ENCODE measurements around the gene AIP. TPM values are rescaled to one million over a fixed set of nuclear protein-coding genes. Genes with fewer than 3 reads are reported as not detected.
"Not testable (repeated sequence)": the region's sequence is repeated elsewhere in the genome, so short reads cannot be mapped to it uniquely, and the experiment has no call there.

Gene AIP
- polyA plus RNA-seq, 1 donor, result 51.8 TPM

GRCh38 chr11:67466962-67467771 is 15.7 kb upstream of the AIP start:
- DNase-seq, result no peak

DNA sequence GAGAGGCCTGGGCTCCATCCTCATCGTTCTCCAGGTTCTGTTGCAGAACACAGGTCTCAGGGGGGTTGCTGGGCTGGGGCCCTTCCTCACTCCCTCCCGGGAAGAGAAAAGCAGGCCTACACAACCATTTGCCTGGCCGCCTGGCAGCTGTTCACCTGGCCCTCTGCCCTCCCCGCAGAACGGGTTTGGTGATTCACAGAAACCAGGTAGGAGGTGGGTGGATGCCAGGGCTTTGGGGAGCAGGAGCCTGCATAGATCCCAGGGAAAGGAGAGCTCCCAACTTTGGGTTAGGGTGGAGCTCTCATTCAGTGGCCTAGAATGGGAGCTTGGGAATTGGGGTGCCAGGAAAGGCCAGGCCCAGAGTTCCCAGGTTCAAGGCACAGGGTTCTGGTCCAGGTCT is 14.8 kb upstream of the AIP start:
- DNase-seq, result no peak

DNA sequence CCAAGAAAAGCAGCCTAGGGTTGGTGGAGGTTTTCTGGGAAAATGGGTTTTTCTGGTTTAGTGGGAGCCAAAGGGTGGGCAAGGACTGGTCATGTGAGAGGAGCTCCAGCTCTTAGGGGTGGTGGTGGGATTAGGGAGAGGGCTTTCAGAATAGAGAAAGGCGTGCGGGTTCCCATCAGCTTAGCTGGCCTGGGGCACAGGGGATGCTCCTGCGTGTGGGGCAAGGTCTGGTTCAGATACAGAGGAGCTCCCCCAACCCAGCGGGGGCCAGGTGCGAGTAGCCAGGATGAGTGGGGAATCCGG is 14.4 kb upstream of the AIP start:
- DNase-seq, result no peak

- DNase-seq, result peak; percentile 89
These were observed 13.9 kb upstream of the AIP start, which contains the start of gene TMEM134 for GRCh38 chr11:67468759-67469507. Gene TMEM134 (minus strand): TSS chr11:67469251. CDS start chr11:67469192, 59 bp downstream.

DNA sequence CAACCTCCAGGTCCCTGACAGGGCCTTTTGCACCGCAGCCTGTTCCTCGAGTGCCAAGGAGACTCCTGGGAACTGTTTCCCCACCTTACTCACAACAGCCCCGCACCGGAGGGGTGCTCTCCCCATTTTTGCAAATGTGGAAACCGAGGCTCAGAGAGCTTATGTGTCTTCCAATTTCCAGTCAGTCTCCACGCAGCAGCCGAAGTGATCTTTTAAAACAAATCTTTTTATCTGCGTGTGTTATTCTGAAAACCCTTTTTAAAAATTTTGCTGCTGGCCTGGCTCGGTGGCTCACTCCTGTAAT is 13.4 kb upstream of the AIP start:
- DNase-seq, result no peak

- no peak for DNase-seq
These were observed 12.4 kb upstream of the AIP start for GRCh38 chr11:67470337-67471002.

DNA sequence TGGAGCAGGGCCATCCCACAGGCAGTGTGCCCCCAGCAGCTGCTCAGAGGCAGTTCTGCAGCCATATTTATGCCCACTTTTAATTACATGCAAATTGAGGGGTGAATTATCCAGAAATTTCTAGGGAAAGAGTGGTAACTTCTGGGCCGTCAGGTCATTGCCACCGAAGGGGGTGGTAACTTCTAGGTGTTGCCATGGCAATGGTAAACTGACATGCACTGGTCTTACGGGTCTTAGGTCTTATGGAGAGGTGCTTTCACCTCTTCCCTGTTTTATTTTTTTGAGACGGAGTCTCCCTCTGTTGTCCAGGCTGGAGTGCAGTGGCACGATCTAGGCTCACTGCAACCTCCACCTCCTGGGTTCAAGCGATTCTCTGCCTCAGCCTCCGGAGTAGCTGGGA is 9.9 kb upstream of the AIP start:
- DNase-seq, result no peak

GRCh38 chr11:67476692-67477091 is 6.1 kb upstream of the AIP start:
- DNase-seq, result not testable (repeated sequence)

GRCh38 chr11:67477344-67478050 is 5.3 kb upstream of the AIP start:
- DNase-seq, result not testable (repeated sequence)

- no peak for DNase-seq
These were observed 475 bp upstream of the AIP start for GRCh38 chr11:67482275-67482826.

DNA sequence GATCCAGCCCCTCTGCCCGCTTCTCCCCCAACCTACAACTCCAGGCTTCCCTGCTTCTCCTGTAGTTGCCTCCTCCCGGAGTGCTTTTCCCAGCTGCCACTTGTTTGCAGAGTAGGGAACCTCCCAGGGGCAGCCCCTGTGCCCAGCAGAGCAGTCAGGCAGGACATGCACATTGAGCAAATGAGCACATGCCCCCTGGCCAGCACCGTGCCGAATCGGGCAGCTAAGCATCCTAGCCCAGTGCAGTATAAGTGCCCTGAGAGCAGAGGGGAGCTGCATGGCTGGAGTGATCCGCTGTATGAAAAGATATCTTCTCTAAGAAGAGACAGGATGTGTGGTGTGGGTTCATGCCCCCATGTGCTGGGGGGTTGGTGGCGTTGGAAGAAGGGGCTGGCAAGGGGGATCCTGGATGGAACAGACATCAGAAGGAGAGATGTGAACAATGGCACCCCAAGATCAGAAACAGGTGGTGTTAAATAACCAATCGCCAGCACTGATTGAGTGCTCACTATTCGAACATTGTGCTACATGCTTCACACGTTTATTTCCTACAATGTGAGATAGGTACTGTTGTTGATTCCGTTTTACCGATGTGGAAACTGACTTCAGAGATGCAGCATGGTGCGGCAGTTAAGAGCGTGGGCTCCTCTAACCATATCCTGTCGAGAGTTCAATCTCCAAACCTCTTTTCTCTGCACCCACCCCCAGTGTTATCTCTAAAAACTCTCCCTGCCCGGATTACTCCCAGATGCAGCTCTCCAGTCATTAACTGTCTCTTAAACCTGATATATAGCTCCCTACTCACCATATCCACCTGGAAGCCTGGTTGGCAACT is 1.2 kb downstream of the AIP start:
- DNase-seq, result no peak

DNA sequence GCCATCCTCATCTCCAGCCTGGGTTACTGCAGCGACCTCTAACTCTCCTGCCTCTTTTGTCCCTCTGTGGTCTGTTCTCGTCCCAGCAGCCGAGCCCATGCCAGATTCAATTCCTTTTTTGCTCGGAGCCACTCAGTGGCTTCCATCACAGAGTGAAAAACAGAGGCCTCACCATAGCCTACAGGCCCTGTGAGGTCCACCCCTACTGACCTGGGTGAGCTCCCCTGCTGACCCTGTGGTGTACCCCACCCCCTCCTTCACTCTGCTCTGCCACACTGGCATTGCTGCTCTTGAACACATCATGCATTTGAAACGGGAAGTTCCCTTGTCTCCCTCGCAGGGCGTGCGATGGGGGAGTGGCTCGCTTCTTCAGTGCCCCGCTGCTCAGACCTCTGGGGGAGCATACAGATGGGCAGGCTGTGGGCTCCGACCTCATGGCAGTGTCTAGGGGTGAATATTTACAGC is 2.1 kb downstream of the AIP start:
- DNase-seq, result no peak

DNA sequence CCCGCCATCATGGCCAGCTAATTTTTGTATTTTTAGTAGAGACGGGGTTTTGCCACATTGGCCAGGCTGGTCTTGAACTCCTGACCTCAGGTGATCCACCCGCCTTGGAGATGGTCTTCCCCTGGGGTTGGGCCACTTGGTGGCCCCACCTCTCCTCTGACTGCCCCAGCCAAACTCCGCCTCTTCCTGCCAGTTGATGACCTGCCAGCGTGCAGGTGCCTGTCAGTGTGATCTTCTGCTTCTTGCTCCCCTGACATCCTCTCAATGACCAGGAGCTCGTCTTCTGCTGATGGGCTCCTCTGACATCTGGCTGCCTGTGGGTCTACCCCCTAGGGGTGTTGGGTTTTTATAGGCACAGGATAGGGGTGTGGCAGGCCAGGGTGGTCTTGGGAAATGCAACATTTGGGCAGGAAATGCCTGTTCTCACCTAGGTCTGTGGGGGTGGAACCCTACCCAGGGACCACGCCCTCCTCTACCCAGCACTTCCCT is 3.1 kb downstream of the AIP start:
- DNase-seq, result not testable (repeated sequence)

DNA sequence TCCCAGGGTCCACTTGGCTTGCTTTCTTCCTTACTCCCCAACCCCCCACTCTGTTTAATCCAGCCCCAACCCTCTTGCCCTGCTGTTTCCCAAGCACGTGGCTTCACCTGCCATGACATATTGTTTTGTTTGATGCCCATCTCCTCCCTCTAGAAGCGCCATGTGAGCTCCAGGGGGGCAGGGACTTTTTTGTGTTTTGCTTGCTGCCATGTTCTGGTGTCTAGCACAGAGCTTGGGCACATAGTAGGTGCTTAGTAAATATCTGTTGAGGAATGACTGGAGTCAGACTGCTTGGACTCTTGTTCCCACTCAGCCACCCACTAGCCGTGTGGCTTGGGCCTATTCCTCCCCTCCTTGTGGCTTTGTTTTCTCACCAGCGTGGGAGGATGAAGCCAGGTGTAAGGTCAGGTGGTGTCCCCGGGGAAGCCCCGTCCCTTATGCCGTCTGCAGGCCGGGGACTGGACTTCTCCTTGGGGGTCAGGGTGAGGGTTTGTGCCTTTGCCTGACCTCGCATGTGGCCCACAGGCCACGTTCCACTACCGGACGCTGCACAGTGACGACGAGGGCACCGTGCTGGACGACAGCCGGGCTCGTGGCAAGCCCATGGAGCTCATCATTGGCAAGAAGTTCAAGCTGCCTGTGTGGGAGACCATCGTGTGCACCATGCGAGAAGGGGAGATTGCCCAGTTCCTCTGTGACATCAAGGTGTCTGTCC is 3.8 kb downstream of the AIP start:
- DNase-seq, result no peak

- no peak for DNase-seq
These were observed 6.5 kb downstream of the AIP start for GRCh38 chr11:67489203-67489884.

- no peak for DNase-seq
These were observed 7.3 kb downstream of the AIP start for GRCh38 chr11:67489885-67490726.

GRCh38 chr11:67490727-67491065 is 7.9 kb downstream of the AIP start:
- no peak for DNase-seq

GRCh38 chr11:67491276-67492068 is 8.6 kb downstream of the AIP start:
- no peak for DNase-seq
